ENCODE measurements around the gene IL1F10.
"Not testable (repeated sequence)": the region's sequence is repeated elsewhere in the genome, so short reads cannot be mapped to it uniquely, and the experiment has no call there.

Gene IL1F10

DNA sequence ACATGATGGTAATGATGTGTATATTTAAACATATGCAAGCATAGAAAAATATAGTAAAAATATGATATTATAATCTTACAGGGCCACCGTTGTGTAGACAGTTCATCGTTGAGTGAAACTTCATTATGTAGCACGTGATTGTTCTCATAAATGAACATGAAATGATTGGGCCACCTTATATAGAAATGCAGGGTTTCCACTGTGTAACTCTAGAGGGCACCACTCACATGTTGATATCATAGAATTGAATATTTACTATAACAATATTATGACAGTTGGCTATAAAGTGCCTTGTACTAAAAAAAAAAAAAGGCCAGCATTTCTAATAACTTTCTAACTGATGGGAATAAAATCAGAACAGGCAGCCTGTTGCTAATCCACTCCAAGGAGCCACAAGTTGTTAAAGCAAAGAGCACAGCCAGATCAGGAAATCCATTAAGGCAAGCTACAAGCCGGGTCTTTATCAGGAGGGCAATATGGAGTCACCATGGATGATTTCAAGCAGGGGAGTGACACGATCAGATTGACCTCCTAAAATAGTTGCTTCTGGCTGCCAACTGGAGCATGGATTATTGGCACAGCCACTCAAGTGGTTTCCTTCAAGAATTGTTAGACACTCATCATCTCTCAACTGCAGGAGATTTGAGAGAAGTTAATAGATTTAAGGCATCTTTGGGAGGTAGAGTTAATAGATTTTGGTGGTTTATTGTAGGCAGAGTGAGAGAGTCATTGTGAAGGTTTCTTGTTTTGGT is 16.7 kb downstream of the IL1F10 start:
- no peak for DNase-seq

DNA sequence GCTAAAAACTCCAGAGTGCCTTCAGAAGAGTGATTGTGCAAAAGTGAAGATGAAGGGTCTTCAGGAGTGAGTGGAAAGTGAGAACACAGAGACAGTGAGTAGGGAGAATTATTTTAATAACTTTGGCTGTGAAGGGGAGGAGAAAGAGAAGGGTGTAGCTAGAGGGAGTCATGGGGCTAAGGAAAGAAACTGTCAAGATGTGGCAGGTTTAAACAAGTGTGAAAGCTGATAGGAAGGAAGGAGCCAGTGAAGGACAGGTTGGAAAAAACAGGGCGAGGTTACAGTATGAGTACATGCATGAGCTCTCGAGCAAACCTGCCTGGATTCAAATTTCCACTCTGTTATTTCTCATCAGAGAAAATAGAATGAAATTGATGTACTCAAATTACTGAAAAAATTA is 17.8 kb downstream of the IL1F10 start:
- DNase-seq: no peak

DNA sequence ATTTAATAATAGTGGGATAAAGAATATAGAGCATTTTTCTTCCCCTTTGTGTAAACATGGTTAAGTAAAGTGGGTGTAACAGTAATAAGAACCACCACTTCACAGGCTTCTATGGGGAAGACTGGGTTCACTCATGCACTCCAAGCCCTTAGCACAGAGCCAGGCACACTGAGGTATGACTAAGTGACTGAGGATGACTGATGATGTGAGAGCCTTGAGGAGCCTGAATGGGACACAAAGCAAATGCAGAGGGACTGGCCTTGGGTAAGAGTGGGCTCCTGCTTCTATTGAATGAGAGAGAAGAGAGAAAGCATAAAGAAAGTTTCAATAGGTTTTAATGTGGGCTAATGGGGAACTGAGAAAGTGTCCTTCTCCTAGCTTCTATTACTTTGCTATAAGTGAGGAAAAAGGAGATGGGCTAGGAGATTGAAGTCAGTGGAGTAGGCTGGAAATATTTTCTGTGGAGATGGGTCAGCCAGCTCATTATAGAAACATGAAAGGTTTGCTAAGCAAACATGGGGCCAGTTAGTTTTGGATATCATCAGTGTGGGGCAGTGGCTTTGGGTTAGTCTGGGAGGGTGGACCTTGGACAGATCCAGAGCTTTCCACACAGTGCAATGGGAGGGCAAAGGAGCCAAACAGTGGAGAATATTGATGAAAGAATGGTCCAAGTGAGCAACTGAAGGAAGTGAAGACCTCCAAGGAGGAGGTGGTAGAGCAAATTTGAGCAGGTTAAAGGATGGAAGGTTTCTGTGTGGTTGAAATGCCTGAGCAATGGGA is 20.6 kb downstream of the IL1F10 start:
- no peak for DNase-seq

DNA sequence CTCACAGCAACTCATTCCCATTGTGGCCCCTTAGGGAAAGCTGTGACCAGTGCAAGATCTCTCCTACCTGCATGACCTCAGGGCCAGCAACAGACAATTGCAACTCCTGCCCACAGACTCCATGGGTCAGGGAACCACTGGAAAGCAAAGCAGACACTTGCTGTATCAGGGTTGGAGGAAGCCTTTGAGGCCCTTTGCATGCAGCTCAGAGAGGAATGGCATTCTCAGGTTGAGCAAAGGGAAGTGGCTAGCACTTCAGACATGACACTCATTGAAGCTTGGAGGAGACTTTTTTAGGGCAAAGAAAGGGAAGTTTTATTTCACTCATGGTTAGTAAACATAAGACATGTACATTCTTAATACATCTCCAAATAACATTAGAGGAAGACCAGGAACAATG is 22.1 kb downstream of the IL1F10 start:
- DNase-seq: no peak

DNA sequence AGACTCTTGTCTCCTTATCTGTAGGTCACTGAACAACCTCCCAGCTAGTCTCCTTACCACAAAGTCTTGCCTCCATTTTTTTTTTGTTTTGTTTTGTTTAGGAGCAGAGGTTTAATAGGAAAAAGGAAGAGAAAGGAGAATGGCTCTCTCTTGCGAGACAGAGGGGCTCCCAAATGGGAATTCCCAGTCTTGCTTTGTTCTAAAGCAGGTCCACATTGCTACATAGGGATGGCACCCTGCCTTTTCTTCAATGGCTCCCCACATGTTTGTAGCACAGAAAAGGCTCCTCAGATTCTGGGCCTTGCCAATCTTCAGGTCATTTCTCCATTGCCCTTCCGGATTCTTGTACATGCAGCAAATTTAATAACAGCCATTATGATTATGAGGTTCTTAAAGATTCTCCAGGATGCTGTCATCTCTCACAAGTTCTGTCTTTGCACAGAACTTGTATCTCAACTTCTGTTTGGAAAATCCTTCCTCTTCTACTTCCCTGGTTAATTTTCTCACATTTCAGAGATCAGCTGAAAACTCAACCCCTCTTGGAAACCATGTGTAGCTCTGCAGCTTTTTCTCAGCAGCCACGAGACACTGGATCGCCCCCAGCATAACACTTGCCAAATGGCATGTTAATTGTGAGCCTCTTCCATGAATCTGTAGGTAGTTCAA is 23.6 kb downstream of the IL1F10 start:
- no peak for DNase-seq

DNA sequence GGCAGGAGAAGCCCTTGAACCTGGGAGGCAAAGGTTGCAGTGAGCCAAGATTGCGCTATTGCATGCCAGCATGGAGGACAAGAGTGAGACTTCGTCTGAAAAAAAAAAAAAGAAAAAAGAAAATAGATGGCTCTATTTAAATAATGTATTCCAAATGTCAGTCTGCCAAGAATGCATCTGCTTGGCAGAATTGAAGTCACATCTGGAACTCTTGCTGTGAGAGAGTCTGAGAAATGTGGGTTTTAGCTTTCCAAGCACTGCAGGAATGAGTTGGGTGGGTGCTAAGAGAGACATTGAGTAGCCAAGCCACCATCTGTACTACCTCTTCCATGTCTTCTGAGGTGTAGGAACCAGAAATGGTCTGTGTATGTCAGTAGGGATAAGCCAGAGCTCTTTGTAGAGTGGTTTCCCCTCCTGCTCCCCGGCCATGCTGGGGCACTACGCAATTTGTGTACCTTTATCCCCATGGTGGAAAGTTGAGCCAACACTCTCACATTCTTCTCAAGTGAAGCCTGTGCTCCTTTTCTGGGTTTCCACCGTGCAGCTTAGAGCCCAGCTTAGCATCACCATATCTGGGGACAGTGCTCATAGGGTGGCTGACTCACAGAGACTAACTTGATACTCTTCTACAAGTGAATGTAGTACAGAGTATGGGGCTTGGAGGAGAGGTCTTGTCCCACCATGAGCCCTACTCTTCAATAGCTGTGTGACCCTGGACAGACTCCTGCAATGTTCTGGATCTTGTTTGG is 25.3 kb downstream of the IL1F10 start:
- no peak for DNase-seq

DNA sequence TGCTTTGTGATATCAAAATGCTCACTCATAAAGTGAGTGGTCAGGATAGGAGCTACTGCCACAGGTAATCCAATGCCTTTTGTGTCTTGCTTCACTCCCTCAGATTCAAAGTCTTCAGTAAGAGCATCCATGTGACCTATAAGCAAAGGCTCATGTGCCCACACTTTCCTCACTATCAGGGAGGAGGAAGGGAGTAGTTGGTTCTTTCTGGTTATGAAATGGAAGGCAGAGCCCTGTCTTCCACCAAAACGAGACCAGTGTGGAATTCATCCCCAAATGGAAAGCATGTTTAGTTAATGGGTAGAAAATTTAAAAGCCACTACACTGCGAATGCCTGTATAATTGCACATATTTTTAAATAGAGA is 25.8 kb downstream of the IL1F10 start:
- no peak for DNase-seq

DNA sequence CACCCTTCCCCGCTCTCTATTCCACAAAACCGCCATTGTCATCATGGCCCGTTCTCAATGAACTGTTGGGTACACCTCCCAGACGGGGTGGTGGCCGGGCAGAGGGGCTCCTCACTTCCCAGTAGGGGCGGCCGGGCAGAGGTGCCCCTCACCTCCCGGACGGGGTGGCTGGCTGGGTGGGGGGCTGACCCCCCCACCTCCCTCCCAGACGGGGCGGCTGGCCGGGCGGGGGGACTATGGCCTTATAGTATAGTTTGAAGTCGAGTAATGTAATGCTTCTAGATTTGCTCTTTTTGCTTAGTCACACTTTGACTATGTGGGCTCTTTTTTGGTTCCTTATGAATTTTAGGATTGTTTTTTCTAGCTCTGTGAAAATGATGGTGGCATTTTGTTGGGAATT is 28.5 kb downstream of the IL1F10 start:
- not testable (repeated sequence) for DNase-seq

DNA sequence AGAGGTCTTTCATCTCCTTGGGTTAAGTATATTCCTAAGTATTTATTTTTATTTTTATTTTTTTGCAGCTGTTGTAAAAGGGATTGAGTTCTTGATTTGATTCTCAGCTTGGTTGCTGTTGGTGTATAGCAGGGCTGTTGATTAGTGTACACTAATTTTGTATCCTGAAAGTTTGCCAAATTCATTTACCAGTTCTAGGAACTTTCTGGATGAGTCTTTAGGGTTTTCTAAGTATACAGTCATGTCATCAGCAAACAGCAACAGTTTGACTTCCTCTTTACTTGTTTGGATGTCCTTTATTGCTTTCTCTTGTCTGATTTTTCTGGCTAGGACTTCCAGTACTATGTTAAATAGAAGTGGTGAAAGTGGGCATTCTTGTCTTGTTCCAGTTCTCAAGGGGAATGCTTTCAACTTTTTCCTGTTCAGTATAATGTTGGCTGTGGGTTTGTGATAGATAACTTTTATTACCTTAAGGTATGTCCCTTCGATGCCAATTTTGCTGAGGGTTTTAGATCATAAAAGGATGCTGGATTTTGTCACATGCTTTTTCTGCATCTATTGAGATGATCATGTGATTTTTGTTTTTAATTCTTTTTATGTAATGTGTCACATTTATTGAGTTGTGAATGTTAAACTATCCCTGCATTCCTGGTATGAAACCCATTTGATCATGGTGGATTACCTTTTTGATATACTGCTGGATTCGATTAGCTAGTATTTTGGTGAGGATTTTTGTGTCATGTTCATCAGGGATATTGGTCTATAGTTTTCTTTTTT is 29.3 kb downstream of the IL1F10 start:
- not testable (repeated sequence) for DNase-seq

DNA sequence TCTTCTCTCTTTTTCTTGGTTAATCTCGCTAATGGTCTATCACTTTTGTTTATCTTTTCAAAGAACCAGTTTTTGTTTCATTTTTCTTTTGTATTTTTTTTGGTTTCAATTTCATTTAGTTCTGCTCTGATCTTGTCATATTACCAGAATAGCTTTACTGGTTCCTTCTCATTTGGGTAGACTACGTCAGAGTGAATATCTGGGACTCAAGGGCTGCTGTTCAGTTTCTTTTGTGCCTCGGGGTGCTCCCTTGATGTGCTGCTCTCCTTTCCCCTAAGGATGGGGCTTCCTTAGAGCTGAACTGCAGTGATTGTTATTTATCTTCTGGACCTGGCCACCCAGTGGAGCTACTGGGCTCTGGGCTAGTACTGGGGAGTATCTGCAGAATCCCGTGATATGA is 30.3 kb downstream of the IL1F10 start:
- no peak for DNase-seq

DNA sequence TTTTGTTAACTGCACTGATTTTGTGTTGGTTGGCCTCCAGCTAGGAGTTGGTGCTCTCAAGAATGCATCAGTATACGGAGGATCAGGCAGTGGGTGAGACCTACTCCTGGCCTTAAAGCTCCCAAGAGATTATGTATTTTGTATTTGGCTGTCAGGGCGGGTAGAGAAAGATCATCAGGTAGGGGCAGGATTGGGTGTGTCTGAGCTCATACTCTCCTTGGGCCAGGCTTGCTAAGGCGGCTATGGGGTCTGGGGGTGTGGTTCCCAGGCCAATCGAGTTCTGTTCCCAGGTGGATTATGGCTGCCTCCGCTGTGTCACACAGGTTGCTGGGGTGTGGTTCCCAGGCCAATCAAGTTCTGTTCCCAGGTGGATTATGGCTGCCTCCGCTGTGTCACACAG is 30.8 kb downstream of the IL1F10 start:
- DNase-seq: no peak

DNA sequence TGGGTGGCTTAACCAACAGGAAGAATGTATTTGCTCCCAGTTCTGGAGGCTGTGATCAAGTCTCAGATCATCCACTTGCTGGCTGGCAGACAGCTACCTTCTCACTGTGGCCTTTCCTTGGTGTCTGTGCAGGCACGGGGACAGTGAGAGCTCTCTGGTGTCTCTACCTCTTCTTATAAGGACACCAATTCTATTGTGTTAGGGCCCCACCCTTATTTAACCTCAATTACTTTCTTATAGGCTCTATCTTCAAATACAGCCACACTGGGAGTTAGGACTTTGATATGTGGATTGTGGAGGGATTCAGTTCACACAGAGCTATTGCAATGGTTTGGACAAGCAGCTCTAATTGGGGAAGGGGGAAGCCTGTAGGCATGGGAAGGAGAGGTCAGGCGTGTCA is 34.4 kb downstream of the IL1F10 start:
- DNase-seq: no peak

DNA sequence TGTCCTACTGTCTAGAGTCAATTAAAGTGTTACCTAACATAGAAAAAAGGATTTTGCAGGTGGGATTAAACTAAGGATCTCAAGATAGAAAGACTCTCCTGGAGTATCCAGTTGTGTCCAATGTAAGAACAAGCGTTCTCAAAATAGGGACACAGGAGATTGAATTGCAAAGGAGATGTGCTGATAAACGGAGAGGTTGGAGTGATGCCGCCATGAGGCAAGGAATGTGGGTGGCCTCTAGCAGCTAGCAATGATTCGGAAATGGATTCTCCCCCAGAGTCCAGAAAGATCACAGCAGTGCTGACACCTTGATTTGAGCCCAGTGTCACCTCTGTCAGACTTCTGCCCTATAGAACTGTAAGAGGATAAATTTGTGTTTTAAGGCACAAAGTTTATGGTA is 35.5 kb downstream of the IL1F10 start:
- DNase-seq: no peak

DNA sequence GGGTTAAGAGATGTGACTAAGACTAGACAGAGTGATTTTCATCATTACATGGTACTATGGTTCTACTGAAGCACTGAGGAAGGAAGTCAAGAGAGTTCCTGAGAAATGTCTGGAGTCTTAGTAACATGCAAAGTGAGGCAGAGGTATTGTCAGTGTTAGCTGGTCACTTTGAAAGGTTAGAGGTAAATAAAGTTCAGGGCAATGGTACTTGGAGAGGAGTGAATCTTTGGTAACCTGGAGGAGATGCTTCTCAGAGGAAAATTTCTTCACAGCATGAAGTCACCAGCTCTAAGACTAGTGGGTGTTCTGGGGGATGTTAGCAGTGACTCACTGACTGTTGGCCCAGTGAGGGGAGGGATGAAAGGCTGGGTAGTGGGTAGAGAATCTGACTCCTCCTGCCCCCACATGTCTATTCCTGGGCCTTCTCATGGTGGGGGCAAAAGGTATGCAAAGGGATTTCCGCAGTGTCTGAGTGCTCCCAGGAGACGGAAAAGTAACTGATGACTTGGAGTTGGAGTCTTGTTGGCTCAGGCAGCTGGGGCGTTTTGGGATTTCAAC is 36.4 kb downstream of the IL1F10 start:
- DNase-seq: no peak

DNA sequence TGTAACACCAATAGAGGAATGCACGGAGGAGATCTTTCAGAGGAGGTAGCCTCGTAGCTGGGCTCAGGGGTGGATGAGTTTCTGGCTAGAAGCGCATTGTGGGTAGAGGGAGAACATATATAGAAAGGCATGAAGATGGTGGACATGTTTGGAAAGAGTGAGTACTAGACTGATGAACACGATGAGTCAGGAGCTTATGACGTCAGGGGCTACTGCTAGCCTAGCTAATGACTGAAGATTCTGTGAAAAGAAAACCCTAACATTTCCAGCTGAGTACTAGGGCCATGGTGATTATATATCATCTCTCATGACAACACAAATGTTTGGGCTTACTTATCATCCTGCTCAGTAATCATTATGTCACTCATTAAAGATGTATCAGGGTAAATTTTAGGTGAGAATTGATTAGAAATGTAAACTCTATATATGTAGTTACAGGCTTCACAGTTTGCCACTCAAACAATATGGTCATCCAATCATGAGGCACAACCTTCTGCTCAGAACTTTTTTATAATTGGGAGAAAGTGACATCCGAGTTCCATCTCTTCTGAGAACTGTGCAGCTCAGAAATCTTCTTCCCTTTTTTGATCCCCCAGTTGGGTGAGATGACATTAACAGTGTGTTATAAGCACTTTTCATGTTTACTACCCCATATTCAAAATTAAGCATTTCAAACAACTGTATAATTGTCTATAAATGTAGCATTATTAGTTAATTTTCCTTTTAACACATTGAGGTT is 37.4 kb downstream of the IL1F10 start:
- DNase-seq: no peak

DNA sequence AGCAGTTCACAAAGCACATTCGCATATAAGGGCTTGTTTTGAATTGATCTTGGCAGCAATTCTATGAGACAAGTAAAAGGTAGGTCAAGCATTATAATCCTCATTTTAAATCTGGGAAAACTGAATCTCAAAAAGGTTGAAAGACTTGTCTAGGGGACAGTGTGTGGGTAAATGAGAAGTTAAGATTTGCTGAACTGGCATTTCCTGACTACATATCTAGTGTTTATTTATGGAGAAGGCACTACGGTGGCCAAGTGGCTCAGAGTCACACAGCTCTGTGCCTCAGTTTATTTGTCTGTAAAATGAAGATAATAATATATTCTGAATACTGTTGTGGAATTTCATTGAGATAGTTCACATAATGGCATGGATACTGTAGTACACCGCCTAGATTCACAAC is 43.4 kb downstream of the IL1F10 start:
- DNase-seq: peak; percentile 0

DNA sequence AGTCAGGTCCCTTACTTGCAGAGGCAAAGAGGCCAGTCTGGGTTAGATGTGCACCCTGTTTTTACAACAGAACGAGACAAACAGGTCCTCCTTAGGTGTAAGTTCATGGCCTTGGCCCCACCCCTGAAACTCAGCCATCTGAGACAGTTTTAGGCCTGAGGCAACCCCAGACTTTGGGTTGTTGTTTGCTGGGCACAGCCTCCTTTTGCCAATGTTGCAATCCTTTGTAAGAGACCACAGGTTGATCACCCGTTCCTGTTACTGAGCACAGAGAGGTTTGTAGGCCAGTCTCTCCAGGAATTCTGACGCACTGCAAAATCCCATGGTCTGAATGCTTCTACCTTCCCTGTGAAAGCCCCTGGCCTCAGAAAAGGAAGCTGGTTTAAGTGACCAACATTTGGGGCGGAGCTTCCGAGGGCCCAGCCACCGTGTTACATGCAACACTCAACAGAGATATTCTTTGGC is 44.1 kb downstream of the IL1F10 start:
- no peak for DNase-seq

DNA sequence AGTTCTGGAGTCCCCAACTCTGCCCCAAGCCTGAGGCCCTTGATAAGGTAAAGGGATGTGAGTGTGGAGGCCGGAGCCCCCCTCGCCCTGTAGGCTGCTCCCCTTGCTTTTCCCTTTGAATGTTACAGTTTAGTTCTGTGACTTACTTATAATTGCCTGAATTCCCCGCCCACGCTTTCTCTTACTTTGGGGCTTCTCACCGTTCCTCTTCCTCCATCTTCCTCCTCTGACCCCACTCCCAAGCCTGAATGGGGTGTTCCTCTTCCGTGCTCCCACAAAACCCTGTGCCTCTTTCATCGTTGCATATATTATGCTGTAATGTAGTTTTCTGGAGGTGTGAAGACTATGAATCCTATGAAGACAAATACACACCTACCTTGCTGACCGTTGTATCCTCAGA is 44.7 kb downstream of the IL1F10 start:
- DNase-seq: no peak

DNA sequence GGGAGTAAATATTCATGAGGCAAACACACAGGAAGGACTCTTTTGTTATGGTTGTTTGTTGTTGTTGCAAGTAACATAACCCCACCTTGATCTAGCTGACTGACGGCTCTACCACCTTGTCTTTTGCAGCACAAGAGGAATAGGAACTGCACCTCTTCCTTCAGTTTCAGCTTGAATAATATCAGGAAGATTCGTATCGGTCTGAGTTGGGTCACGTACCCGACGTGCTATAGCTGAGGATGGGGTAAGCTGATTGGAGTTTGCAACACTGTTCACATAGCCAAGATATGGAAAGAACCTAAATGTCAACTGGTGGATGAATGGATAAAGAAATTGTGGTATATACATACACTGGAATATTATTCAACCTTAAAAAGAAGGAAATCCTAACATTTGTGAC is 45.1 kb downstream of the IL1F10 start:
- DNase-seq: no peak

DNA sequence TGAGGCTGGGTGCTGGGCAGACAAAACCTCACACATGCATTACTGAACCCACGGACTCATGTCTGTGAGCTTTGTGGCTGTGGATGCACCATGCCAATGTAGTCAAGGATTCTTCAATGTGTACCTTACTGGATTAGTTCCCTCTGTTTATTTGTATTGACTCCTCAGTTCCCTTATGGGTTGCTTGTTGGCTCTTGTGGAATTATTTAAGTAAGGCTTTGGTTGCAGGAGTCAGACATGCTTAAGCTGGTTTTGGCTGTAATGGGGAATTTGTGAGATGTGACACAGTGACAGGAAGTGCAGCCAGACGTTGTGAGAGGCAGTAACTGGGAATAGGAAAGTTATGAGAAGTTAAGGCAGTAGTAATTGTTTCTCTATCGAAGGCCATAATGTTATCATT is 46.0 kb downstream of the IL1F10 start:
- DNase-seq: no peak

DNA sequence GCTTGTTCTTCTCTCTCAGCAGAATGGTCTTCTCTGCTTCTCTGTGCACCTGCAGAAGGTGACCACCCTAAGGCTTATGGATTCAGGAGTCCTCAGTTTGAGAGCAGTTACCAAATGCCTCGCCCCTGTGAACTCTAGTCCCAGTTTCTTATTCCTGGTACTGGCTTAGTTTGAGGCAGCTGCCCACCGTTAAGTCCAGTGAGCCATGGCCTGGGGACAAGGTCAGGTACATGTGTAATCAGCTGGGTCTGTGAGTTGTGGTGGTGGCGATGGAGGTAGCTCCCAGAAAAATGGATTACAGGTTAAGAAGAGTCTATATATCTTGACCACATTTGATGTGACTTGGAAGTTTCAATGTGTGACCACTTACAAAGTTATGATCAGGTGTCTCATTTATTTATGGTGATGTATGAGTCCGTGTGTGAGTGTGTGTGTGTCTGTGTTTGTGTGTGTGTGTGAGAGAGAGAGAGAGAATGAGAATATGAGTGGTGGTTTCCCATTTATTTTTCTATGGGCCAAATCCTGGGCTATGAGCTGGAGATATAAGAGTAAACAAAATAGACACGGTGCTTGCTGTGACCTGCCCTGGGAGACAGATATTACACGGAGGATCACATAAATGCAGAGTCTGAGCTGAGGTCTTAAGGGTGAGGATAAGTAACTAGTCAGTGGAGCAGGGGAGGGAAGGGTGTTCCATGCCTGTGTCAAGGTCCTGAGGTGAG is 46.6 kb downstream of the IL1F10 start:
- DNase-seq: no peak

Data from NCI-H774 (cell line).